Pericardium fibroblast (primary cell): ENCODE measurements around the gene CALR. TPM values are rescaled to one million over a fixed set of nuclear protein-coding genes. Genes with fewer than 3 reads are reported as not detected.

Experiments used
- total RNA-seq: library from RNA; depleted of rRNA; stranded (reverse); fragments of >200 nt; gene quantifications from 2 replicates; pipeline ENCODE4 v1.2.3, GENCODE V29; 2015

The CALR gene
- total RNA-seq = 809 and 1,214 TPM in 2 replicates

DNA sequence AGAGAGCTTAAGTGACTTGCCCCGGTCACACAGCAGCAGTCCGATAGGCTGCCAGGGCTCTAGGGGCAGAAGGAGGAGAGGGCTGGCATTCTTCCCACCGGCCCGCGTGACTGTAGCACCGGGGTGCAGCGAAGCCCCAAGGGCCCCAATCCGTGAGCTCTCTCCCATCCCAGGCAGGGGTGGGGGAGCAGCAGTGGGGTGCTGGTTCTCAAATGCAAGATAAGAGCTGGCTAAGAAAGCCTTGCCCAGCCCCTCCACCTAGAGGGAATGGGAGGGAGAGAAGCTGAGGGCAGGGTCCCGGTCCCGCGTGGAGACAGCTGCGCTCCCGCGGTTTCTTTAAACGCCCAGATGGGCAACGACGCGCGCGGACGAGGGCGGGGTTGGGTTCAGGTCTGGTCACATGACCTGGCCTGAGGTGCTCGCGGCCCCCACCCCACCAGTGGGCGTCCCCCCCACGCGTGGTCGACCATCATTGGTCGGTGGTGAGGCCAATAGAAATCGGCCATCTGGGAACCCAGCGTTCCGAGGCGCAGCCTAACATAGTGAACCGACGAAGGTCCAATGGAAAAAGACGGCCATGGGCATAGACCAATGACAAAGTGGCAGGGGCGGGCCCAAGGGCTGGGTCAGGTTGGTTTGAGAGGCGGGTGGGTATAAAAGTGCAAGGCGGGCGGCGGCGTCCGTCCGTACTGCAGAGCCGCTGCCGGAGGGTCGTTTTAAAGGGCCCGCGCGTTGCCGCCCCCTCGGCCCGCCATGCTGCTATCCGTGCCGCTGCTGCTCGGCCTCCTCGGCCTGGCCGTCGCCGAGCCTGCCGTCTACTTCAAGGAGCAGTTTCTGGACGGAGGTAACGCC, at the start of gene CALR:
TSS of gene CALR (plus strand) at position 683 of the 852 bp plus-strand sequence. CDS start at position 754, 71 bp downstream.

DNA sequence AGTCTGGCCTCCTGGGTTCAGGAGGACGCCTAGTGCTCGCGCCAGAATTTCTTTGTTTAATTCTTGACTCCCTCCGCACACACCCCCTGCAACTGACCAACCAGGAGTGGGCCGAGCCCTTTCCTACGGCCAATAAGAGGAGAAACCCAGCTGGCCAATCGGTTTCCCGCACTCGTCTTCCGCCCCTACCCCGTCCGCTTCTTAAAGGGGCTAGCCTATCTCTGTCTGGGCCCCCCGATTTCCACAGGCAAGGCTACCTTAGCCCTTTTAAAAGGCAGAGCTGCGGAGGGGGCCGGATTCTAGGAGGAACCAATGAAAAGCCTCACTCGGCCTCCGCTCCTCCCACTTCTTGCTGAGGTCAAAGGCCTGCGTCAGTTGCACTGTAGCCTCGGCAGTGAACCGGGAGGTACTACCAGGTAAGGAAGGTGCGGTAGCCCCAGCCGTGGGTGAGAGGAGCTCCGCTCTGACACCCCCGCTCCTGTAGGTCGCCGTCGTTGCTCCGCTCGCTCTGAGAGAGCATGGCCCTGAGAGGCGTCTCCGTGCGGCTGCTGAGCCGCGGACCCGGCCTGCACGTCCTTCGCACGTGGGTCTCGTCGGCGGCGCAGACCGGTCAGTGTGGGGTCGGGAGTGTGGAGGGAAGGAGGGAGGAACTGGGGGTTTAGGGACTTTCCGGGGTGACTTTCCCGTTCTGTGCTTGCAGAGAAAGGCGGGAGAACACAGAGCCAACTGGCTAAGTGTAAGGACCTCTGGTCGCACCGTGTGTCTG, 47.4 kb upstream of the CALR start, which contains the start of gene GCDH:
TSS of gene GCDH (plus strand) at position 374 of the 766 bp plus-strand sequence. CDS start at position 519, 145 bp downstream.

GRCh38 chr19:12933287-12934072, 4.9 kb upstream of the CALR start, which contains the start of gene FARSA:
Gene FARSA, minus strand, starts transcription at chr19:12933711. Its CDS starts 15 bp downstream, at chr19:12933696.

GRCh38 chr19:12945479-12946091, 7.2 kb downstream of the CALR start, which contains the start of gene RAD23A:
Gene RAD23A, plus strand, starts transcription at chr19:12945862. Its CDS starts 87 bp downstream, at chr19:12945949.

GRCh38 chr19:12956446-12957388, 18.3 kb downstream of the CALR start, which contains the start of gene GADD45GIP1:
Gene GADD45GIP1, minus strand, starts transcription at chr19:12957223. Its CDS starts 11 bp downstream, at chr19:12957212.

GRCh38 chr19:12969292-12969988, 31.0 kb downstream of the CALR start, which contains the start of gene DAND5:
Gene DAND5, plus strand, starts transcription at chr19:12969576. Its CDS starts 85 bp downstream, at chr19:12969661.

Other genes with a start within 250 kb of the CALR start
- gene FBXW9, start 242.0 kb upstream of the CALR start, total RNA-seq = 6.8 and 10.0 TPM in 2 replicates
- 19.6 and 32.4 TPM in 2 replicates for gene TNPO2, start 214.7 kb upstream of the CALR start, total RNA-seq
- gene TRIR, start 203.9 kb upstream of the CALR start, total RNA-seq = 401 and 414 TPM in 2 replicates
- 56.9 and 70.8 TPM in 2 replicates for gene GET3, start 201.1 kb upstream of the CALR start, total RNA-seq
- gene BEST2, start 186.8 kb upstream of the CALR start, total RNA-seq = under 0.01 TPM in 1 of 2 replicates, not detected in the other
- 11.7 and 16.1 TPM in 2 replicates for gene HOOK2, start 163.1 kb upstream of the CALR start, total RNA-seq
- gene JUNB, start 147.1 kb upstream of the CALR start, total RNA-seq = 334 and 352 TPM in 2 replicates
- 184 and 198 TPM in 2 replicates for gene PRDX2, start 136.8 kb upstream of the CALR start, total RNA-seq
- not detected in 2 replicates for gene THSD8, start 136.5 kb upstream of the CALR start, total RNA-seq
- 7.7 and 9.2 TPM in 2 replicates for gene RNASEH2A, start 132.0 kb upstream of the CALR start, total RNA-seq
- gene RTBDN, start 104.0 kb upstream of the CALR start, total RNA-seq = 0.43 TPM in 1 of 2 replicates, not detected in the other
- gene MAST1, start 100.1 kb upstream of the CALR start, total RNA-seq = 0.12 and 1.0 TPM in 2 replicates
- gene DNASE2, start 57.2 kb upstream of the CALR start, total RNA-seq = 42.4 and 52.9 TPM in 2 replicates
- not detected in 2 replicates for gene KLF1, start 51.4 kb upstream of the CALR start, total RNA-seq
- gene GCDH, start 47.4 kb upstream of the CALR start, total RNA-seq = 21.3 and 30.9 TPM in 2 replicates
- not detected in 2 replicates for gene SYCE2, start 19.3 kb upstream of the CALR start, total RNA-seq
- 42.8 and 50.0 TPM in 2 replicates for gene FARSA, start 4.9 kb upstream of the CALR start, total RNA-seq
- gene RAD23A, start 7.3 kb downstream of the CALR start, total RNA-seq = 60.3 and 70.8 TPM in 2 replicates
- 47.1 and 57.1 TPM in 2 replicates for gene GADD45GIP1, start 18.6 kb downstream of the CALR start, total RNA-seq
- gene DAND5, start 31.0 kb downstream of the CALR start, total RNA-seq = not detected in 2 replicates
- gene NFIX, start 56.9 kb downstream of the CALR start, total RNA-seq = 60.2 and 89.2 TPM in 2 replicates
- 5.8 and 6.1 TPM in 2 replicates for gene LYL1, start 164.2 kb downstream of the CALR start, total RNA-seq
- 23.3 and 38.0 TPM in 2 replicates for gene TRMT1, start 178.1 kb downstream of the CALR start, total RNA-seq
- gene NACC1, start 179.7 kb downstream of the CALR start, total RNA-seq = 37.4 and 49.7 TPM in 2 replicates
- 54.9 and 59.7 TPM in 2 replicates for gene STX10, start 211.8 kb downstream of the CALR start, total RNA-seq
- gene IER2, start 211.8 kb downstream of the CALR start, total RNA-seq = 107 and 135 TPM in 2 replicates